GM19463 (cell line): ENCODE data around the gene GPSM1.

ENCODE experiments used
- ATAC-seq: cut with Tn5 transposase; IDR thresholded peaks from one replicate; pipeline ENCODE4 v1.9.1; 2021; ENCODE audit warnings: mild to moderate bottlenecking, moderate library complexity; ENCODE audit not compliant: unreplicated experiment

Gene GPSM1

GRCh38 chr9:136407911-136408310 is 80.6 kb downstream of the GPSM1 start:
- ATAC-seq: no peak
